SK-MEL-5 (cell line): ENCODE results near the gene CEBPB. TPM values are rescaled to one million over a fixed set of nuclear protein-coding genes. Genes with fewer than 3 reads are reported as not detected.
"Not testable (repeated sequence)": the region's sequence is repeated elsewhere in the genome, so short reads cannot be mapped to it uniquely, and the experiment has no call there.

Source experiments
- DNase-seq: peaks from one replicate; pipeline ENCODE4 v3.0.0-alpha.2; 2016; ENCODE audit warnings: low read depth, low spot score
- in situ Hi-C: cut with HindIII; loops from 2 replicates; pipeline ENCODE4 v1.10.0; 2016; ENCODE audit warnings: low sequenced_read_pairs, high pct_unique_total_duplicates, low pct_unique_long_range_greater_than_20kb
- total RNA-seq: library from RNA; depleted of rRNA; stranded (reverse); fragments of >200 nt; shearing (Covaris generic); gene quantifications from 2 replicates; pipeline ENCODE4 v1.2.3, GENCODE V29; 2014

CEBPB gene
- total RNA-seq, 1 experiment from 2014 or later, result 69.6 TPM

DNA sequence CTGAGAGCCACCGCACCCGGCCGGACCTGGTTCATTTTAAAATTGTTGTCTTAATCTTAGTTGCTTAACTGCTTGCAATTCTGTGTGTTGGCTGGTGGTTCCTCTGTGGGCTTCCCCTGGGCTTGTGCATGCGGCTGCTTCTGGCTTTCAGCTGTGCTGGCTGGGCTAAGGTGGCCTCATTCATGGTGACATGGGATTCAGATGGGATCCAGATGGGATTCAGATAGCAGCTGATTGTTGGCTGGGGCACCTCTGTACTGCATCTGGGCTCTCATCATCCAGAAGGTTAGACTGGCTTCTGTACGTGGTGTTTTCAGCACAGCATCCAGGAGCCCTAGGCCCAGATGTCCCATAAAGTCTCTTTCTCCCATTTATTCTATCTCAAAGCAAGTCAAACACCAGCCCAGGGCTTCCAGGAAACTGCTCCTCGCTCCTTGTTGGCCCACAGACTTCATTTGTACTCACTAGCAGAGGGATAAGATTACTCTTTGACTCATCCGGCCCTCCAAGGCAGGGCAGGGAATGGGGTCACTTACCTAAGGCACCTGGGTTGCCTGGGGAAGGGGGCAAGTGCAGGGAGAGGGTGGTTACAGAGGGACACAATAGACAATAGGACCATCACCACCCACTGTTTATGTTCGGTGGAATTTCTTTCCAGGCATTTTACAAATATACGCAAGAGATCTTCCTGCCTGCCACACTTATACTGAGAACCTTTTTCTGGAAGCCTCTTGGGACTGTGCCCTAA is 26.9 kb upstream of the CEBPB start:
- in situ Hi-C loops, result no loop called here
- peak; percentile 40 for DNase-seq

DNA sequence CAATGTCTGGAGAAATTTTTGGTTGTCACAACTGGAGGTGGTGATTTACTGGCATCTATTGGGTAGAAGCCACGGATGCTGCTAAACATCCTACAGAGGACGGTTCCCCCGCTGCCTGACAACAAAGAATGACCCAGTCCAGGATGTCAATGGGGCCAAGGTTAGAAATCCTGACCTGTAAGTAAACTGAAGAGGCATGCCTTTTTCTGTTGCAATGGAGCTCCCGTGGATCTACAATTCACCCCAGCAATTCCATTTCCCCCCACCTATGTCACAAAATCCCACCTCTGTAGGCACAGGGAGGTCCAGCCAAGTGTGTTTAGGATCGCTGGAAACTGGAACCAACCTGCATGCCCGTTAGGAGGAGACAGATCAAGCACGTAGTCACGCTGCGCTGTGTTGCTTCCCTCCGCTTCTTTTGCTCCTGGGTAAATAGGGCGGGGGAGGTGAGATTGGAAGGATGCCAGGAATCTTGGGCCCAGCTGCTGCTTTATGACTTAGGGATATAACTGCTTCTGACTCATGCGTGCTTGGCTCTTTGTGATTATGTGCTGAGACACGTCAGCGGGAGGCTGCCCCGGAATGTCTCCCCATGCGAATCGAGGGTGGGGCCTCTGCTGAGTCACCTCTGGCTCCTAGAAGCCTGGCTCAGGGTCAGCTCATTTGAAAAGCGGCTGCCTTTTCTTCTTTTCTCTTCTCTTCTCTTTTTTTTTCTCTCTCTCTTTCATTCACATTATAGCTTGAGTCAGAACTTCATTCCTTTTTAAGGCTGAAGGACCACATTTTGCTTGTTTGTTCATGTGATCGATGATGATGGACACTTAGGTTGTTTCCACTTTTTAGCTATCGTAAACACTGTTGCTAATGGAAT is 24.7 kb upstream of the CEBPB start:
- in situ Hi-C loops, result no loop called here
- DNase-seq, result peak; percentile 100

DNA sequence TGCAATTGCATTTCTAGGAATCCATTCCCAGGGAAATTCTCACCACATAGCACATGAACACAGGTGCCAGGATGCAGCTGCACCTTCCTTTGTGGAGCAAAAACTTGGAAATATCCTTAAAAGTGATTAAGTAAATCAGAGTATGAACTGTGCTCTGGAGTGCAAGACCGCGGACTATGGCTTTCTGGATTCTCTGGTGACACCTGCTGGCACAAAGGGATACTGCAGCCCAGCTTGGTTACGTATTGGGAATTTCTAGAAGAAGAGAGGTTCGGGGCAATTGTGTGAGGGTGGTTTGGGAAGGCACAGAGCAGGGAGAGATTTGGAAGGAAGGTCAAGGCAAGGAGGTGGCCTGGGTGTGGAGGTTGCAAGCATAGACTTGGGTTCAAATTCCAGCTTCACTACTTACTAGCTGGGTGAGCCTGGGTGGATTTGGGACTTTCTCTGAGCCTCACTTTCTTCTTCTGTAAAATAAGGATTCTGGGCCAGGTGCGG is 21.3 kb upstream of the CEBPB start:
- in situ Hi-C loops, result no loop called here
- DNase-seq, result peak; percentile 87

- no peak for DNase-seq
- in situ Hi-C loops, result no loop called here
These were observed 19.9 kb upstream of the CEBPB start for GRCh38 chr20:50170549-50171220.

DNA sequence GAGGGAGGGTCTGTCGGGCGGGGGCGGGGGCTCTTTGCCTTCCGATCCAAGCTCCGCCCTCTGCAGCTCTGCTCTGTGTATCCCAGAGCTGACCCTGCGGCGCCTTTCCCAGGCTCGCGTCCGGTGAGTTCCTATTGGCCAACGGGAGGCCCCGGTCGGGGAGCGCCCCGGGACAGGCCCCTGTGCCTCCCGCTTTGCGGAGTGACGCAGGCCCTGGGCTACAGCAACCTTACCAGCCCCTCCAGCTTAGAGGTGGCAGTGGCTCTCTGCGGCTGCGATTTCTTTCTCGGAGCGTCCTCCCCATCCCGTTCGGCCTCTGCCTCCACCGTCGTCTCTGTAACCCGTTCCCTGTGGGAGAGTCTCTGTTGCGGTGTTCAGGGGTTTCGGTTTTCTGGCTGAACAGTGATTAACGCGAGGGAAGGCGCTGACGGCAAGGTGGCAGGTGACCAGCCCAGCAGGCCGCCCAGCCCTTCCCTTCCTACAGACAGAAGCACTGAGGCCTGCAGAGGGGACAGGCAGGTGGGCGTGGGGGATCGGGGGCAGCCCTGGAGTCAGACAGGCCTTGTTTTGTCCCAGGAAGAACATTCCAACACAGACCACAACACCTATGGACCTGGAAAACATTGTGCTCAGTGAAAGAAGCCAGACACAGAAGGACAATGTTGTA is 18.1 kb upstream of the CEBPB start:
- DNase-seq, result no peak
- in situ Hi-C loops, result no loop called here

DNA sequence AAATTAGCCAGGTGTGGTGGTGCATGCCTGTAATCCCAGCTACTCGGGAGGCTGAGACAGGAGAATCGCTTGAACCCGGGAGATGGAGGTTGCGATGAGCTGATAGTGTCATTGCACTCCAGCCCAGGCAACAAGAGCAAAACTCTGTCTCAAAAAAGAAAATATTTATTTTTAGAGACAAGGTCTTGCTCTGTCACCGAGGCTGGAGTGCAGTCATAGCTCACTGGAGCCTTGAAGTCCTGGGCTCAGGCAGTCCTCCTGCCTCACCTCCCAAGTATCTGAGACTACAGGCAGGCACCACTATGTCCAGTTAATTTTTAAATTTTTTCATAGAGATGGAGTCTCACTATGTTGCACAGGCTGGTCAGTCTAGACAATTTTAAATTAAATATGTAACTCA is 16.2 kb upstream of the CEBPB start:
- in situ Hi-C loops, result no loop called here
- DNase-seq, result no peak

GRCh38 chr20:50175938-50176933 is 14.4 kb upstream of the CEBPB start:
- no peak for DNase-seq
- in situ Hi-C loops, result no loop called here

- DNase-seq, in situ Hi-C loops: not testable (repeated sequence)
These were observed 12.0 kb upstream of the CEBPB start for GRCh38 chr20:50178672-50179071.

- in situ Hi-C loops, result no loop called here
- no peak for DNase-seq
These were observed 9.3 kb upstream of the CEBPB start for GRCh38 chr20:50181344-50181743.

DNA sequence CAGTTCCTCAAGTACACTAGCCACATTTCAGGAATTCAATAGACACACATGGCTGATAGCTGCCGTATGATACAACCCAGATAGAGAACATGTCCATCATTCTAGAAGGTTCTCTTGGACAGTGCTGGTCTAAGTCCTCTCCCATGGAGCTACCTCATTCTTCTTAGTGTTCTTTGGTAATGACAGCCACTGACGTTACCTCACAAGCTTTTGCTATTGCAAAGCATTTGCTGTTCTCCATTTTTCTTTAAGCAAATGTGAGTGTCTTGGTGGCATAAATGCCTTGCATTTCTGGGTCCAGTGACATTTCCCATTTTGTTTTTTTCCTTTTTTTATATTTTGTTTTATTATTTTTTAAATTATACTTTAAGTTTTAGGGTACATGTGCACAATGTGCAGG is 8.3 kb upstream of the CEBPB start:
- in situ Hi-C loops, result no loop called here
- DNase-seq, result no peak

GRCh38 chr20:50185426-50185825 is 5.2 kb upstream of the CEBPB start:
- in situ Hi-C loops, result no loop called here
- no peak for DNase-seq

DNA sequence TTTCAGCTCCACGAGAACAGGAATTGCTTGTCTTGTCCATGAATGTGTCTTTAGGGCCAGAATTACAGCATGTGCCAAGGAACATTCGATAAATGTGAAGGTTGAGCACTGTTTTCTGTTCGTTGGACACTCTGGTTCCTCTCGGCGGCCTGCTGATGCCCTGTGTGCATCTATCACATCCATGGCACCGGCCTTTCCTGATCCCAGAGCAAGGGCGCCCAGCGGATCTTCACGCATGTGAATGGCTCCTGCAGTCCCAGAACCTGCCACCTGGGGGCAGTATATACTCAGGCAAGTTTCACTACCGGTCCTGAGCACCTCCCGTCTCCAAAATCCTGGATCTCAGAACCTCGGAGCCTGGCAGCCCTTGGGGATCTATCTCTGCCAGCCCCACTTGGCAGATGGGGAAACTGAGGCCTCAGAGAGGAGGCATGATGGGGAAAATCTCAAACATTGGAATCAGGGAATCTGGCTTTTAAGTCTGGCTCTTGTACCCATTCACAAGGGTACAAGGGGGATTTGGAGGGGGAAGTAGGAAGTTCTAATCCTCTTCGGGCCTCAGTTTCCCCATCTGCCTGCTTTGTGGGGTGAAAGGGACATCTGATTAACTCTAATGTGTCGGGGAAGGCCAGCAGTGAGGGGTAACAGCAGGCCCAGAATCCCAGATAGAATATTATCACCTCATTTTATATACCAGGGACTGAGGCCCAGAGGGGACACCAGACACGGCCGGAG is 4.3 kb upstream of the CEBPB start:
- DNase-seq, result peak; percentile 91
- in situ Hi-C loops, result no loop called here

DNA sequence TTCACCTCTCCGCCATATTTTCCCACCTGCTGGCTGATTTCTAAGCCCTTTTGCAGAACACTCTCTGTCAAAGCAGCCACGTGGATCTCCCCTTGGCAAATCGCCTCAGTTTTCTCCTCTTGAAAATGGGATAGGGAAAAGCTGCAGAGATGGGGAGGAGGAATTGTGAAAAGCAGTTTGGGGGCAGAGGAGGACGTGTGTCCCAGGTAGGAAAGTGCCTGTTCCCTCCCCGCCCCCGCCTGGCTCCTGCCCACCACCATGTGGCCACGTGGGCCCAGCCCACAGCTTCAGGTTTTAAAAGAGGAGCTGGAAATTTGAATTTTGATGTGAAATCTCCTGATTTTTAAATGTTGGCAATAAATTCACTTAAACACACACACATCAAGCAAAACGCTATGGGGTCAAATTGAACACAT is 3.6 kb upstream of the CEBPB start:
- in situ Hi-C loops, result no loop called here
- no peak for DNase-seq

- in situ Hi-C loops, result no loop called here
- DNase-seq, result no peak
These were observed 3.1 kb upstream of the CEBPB start for GRCh38 chr20:50187403-50188051.

- in situ Hi-C loops, result no loop called here
- no peak for DNase-seq
These were observed 2.3 kb upstream of the CEBPB start for GRCh38 chr20:50188287-50188688.
